Keratinocyte (primary cell): ENCODE measurements around the gene TAS2R50. TPM values are rescaled to one million over a fixed set of nuclear protein-coding genes. Genes with fewer than 3 reads are reported as not detected.

Experiments used
- DNase-seq: peaks from one replicate; pipeline ENCODE4 v3.0.0-alpha.2; 2011; ENCODE audit warnings: low read depth, missing footprints, low spot score
- FAIRE-seq: peaks from 2 replicates; lab custom pipeline; 2011; peaks lifted over from hg19 to GRCh38; lab: Jason Lieb, UNC
- H2AFZ ChIP-seq: 2 replicates; pipeline ENCODE4 v1.6.0; 2012; ENCODE audit warnings: low read length, control low read depth, inconsistent platforms; ENCODE audit not compliant: control insufficient read depth
- H3K27ac ChIP-seq: 2 replicates; pipeline ENCODE4 v1.5.1; 2011; ENCODE audit warnings: low read length; ENCODE audit not compliant: control insufficient read depth, insufficient read depth
- H3K27me3 ChIP-seq: 3 replicates; pipeline ENCODE4 v1.6.0; 2011; ENCODE audit warnings: low read length; ENCODE audit not compliant: control insufficient read depth, insufficient read depth; ENCODE audit errors: extremely low read depth
- H3K36me3 ChIP-seq, 2 experiments: 2 replicates in 1 of 2; 3 replicates in 1 of 2; pipeline ENCODE4 v1.5.1; 2011; ENCODE audit warnings: low read length in 2 of 2, mild to moderate bottlenecking in 1 of 2; ENCODE audit not compliant: control insufficient read depth in 2 of 2, insufficient read depth in 2 of 2; ENCODE audit errors: extremely low read depth in 1 of 2
- H3K4me1 ChIP-seq: 3 replicates; pipeline ENCODE4 v1.5.1; 2011; ENCODE audit warnings: low read length; ENCODE audit not compliant: control insufficient read depth, insufficient read depth; ENCODE audit errors: extremely low read depth
- H3K4me2 ChIP-seq: 3 replicates; pipeline ENCODE4 v1.6.0; 2011; ENCODE audit warnings: low read depth, low read length; ENCODE audit not compliant: control insufficient read depth, insufficient read depth; ENCODE audit errors: extremely low read depth
- H3K4me3 ChIP-seq, 3 experiments: fragments of 200-600 bp in 1 of 3; sonication (generic) in 1 of 3; 2 replicates in 2 of 3; 3 replicates in 1 of 3; pipeline ENCODE4 v1.5.1; 2011 to 2016; ENCODE audit warnings: low read length in 3 of 3, mild to moderate bottlenecking in 3 of 3, control low read depth in 2 of 3, inconsistent platforms in 1 of 3, low read depth in 1 of 3, mixed read lengths in 1 of 3, mixed run types in 1 of 3, moderate library complexity in 1 of 3; ENCODE audit not compliant: control insufficient read depth in 2 of 3, insufficient read depth in 2 of 3; ENCODE audit errors: extremely low read depth in 1 of 3
- H3K79me2 ChIP-seq: 2 replicates; pipeline ENCODE4 v1.6.0; 2012; ENCODE audit warnings: low read length; ENCODE audit not compliant: control insufficient read depth, insufficient read depth
- H3K9ac ChIP-seq: 3 replicates; pipeline ENCODE4 v1.6.0; 2011; ENCODE audit warnings: low read length; ENCODE audit not compliant: control insufficient read depth, insufficient read depth; ENCODE audit errors: extremely low read depth
- H3K9me1 ChIP-seq: 3 replicates; pipeline ENCODE4 v1.6.0; 2011; ENCODE audit warnings: low read length; ENCODE audit not compliant: control insufficient read depth, insufficient read depth; ENCODE audit errors: extremely low read depth
- H3K9me3 ChIP-seq: 2 replicates; pipeline ENCODE4 v1.5.1; 2012; ENCODE audit warnings: low read depth, low read length; ENCODE audit not compliant: control insufficient read depth
- H4K20me1 ChIP-seq: 3 replicates; pipeline ENCODE4 v1.6.0; 2011; ENCODE audit warnings: low read length; ENCODE audit not compliant: control insufficient read depth, insufficient read depth; ENCODE audit errors: extremely low read depth
- EZH2 ChIP-seq: IDR thresholded peaks from one replicate; pipeline ENCODE4 v1.6.1; 2012; ENCODE audit warnings: inconsistent platforms, mild to moderate bottlenecking, low read length, moderate library complexity
- dilution Hi-C: fragments of 300-500 bp; cut with MboI; formaldehyde crosslinking; loops from one replicate; pipeline ENCODE4 v1.7.0; 2020; ENCODE audit warnings: low sequenced_read_pairs; ENCODE audit not compliant: extremely low pct_ligation_motif_present
- polyA plus RNA-seq, 5 experiments: library from polyadenylated mRNA; depleted of rRNA in 3 of 5; stranded (reverse) in 3 of 5; stranded (forward) in 1 of 5; unstranded in 1 of 5; fragments of >200 nt; gene quantifications; 1 replicate in 1 of 5; 2 replicates in 3 of 5; 3 replicates in 1 of 5; pipeline versions ENCODE4 v1.2.1 to v1.2.3, GENCODE V29; 2011 to 2012; ENCODE audit warnings: missing spikeins in 2 of 5, low read depth in 1 of 5, low replicate concordance in 1 of 5
- TF ChIP-seq, protein P1 (sequence below), 3 experiments: IDR thresholded peaks in 1 of 3; conservative IDR thresholded peaks in 1 of 3; optimal IDR thresholded peaks in 1 of 3; 2 replicates in 2 of 3; 3 replicates in 1 of 3; pipeline versions ENCODE3 to v1.5.1; 2011; ENCODE audit warnings: low read length in 3 of 3, mild to moderate bottlenecking in 3 of 3, moderate library complexity in 2 of 3, control low read depth in 1 of 3, inconsistent platforms in 1 of 3; ENCODE audit not compliant: insufficient read depth in 2 of 3; ENCODE audit errors: extremely low read depth in 1 of 3

TAS2R50 gene
- polyA plus RNA-seq, 1 donor (not counting 4 experiments of a cell fraction or from before 2014, with no cell fraction given) = 0.10 TPM

DNA sequence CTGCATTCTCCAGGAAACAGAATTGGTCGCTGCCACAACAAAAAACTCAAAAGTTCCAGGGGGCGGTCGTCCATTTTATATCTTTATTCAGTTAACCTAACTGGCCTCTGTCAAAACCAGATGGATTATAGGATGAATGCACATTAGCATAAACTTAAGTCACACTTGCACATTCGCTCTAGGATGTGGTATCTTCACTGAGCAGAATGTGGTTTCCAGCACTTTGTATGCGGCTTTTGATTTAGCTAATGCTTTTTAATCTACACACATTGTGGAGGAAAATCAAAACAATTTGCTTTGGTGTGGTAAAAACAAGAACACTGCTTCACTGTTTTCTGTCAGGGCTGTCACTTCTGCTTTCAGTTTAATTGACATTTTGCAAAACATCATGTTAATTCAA lies 4.5 kb downstream of the TAS2R50 start:
- no peaks in the 10 kb centered on the region for H3K4me1 ChIP-seq
- DNase-seq = no peak
- no peaks in the 10 kb centered on the region for H3K79me2 ChIP-seq

DNA sequence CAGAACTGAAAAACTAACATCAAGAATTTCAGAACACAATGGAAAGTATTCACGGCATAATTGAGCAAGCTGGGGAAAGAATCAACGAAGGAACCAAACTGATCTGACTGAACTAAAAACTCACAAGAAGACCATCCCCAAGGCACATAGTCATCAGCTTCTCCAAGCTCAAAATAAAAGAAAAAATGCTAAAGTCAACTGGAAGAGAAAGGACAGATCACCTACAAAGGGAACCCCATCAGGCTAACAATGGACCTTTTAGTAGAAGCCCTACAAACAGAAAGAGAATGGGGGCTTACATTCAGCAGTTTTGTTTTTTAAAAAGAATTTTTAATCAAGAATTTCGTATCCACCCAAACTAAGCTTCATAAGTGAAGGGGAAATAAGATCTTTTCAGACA lies 11.7 kb downstream of the TAS2R50 start:
- Histone ChIP-seq H3K9ac (no peak overlapping the region), H3K27ac (no peak overlapping the region), H3K9me1 (no peaks in the 10 kb centered on the region), H2AFZ (no peak overlapping the region), H3K4me2 (no peak overlapping the region), H4K20me1 (no peaks in the 10 kb centered on the region), H3K4me3 (no peak overlapping the region), H3K4me1 (no peaks in the 10 kb centered on the region), H3K27me3 (no peaks in the 10 kb centered on the region), H3K79me2 (no peaks in the 10 kb centered on the region), H3K36me3 (no peaks in the 10 kb centered on the region), H3K9me3 (no peaks in the 10 kb centered on the region)
- no peak for FAIRE-seq
- no peak for DNase-seq
- dilution Hi-C loops = no loop called here
- TF ChIP-seq, protein P1, sequence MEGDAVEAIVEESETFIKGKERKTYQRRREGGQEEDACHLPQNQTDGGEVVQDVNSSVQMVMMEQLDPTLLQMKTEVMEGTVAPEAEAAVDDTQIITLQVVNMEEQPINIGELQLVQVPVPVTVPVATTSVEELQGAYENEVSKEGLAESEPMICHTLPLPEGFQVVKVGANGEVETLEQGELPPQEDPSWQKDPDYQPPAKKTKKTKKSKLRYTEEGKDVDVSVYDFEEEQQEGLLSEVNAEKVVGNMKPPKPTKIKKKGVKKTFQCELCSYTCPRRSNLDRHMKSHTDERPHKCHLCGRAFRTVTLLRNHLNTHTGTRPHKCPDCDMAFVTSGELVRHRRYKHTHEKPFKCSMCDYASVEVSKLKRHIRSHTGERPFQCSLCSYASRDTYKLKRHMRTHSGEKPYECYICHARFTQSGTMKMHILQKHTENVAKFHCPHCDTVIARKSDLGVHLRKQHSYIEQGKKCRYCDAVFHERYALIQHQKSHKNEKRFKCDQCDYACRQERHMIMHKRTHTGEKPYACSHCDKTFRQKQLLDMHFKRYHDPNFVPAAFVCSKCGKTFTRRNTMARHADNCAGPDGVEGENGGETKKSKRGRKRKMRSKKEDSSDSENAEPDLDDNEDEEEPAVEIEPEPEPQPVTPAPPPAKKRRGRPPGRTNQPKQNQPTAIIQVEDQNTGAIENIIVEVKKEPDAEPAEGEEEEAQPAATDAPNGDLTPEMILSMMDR (optimal IDR thresholded peaks at IDR 0.05 in 1 of 3, IDR thresholded peaks at IDR 0.05 in 1 of 3, conservative IDR thresholded peaks at IDR 0.05 in 1 of 3; ENCODE audit: extremely low read depth in 1 of 3, insufficient read depth in 2 of 3, low read length in 3 of 3) = no peak
- no peak for TF ChIP-seq EZH2

More for the DNA sequence above, 4.5 kb downstream of the TAS2R50 start:
- Histone ChIP-seq H3K4me2 (no peak overlapping the region), H3K9ac (no peak overlapping the region), H3K36me3 (no peaks in the 10 kb centered on the region), H3K9me1 (no peaks in the 10 kb centered on the region), H3K27ac (no peak overlapping the region), H3K9me3 (no peaks in the 10 kb centered on the region), H4K20me1 (no peaks in the 10 kb centered on the region), H3K4me3 (no peak overlapping the region), H2AFZ (no peak overlapping the region), H3K27me3 (no peaks in the 10 kb centered on the region)
- FAIRE-seq = no peak
- TF ChIP-seq, protein P1 (optimal IDR thresholded peaks at IDR 0.05 in 1 of 3, IDR thresholded peaks at IDR 0.05 in 1 of 3, conservative IDR thresholded peaks at IDR 0.05 in 1 of 3; ENCODE audit: extremely low read depth in 1 of 3, insufficient read depth in 2 of 3, low read length in 3 of 3) = no peak
- no peak for TF ChIP-seq EZH2
- dilution Hi-C loops = no loop called here
